Uterus (tissue), 4 donors: Measurements from ENCODE around the gene ZNF805. TPM values are rescaled to one million over a fixed set of nuclear protein-coding genes. Genes with fewer than 3 reads are reported as not detected.
A peak's percentile ranks its signal among the peaks of the same experiment; 100 is the strongest.

Source experiments
- DNase-seq, 2 donors: peaks; one replicate each; pipeline ENCODE4 v3.0.0-alpha.2; 2019 to 2020
- H3K27ac ChIP-seq, 2 donors: fragments of 200-600 bp; sonication (generic); 1 replicate in 1 of 2; 2 replicates in 1 of 2; pipeline ENCODE4 v1.5.1; 2016 to 2018
- H3K27me3 ChIP-seq, 2 donors: fragments of 200-600 bp; sonication (generic); one replicate each; pipeline ENCODE4 v1.5.1; 2018 to 2019; ENCODE audit warnings: control low read depth in 1 of 2
- H3K36me3 ChIP-seq, 2 donors: fragments of 200-600 bp; sonication (generic); one replicate each; pipeline ENCODE4 v1.5.1; 2019; ENCODE audit warnings: control low read depth in 1 of 2
- H3K4me1 ChIP-seq, 2 donors: fragments of 200-600 bp; sonication (generic); one replicate each; pipeline ENCODE4 v1.5.1; 2018 to 2019; ENCODE audit warnings: control low read depth in 1 of 2
- H3K4me3 ChIP-seq, 2 donors: fragments of 200-600 bp; sonication (generic); 1 replicate in 1 of 2; 2 replicates in 1 of 2; pipeline ENCODE4 v1.5.1; 2018 to 2019; ENCODE audit warnings: mild to moderate bottlenecking in 1 of 2
- H3K9me3 ChIP-seq, 2 donors: fragments of 200-600 bp; sonication (generic); one replicate each; pipeline ENCODE4 v1.5.1; 2019; ENCODE audit warnings: control low read depth in 1 of 2
- CTCF ChIP-seq, 4 experiments: fragments of 200-600 bp in 2 of 4; fragments of 450-650 bp in 2 of 4; sonication (generic) in 2 of 4; IDR thresholded peaks; one replicate each; pipeline ENCODE4 v1.5.1; 2016 to 2019; ENCODE audit warnings: antibody characterized with exemption in 4 of 4, mild to moderate bottlenecking in 2 of 4, moderate library complexity in 1 of 4
- POLR2A ChIP-seq, 2 donors: fragments of 450-650 bp; IDR thresholded peaks; one replicate each; pipeline ENCODE4 v1.6.1; 2016; ENCODE audit warnings: antibody characterized with exemption in 2 of 2, mild to moderate bottlenecking in 1 of 2, moderate library complexity in 1 of 2
- intact Hi-C: fragments of 100-400 bp; cut with DNase I; formaldehyde crosslinking; loops from one replicate; pipeline ENCODE4 v1.15.1; 2023; ENCODE audit warnings: low total_unique reads
- total RNA-seq, 4 donors: library from RNA; depleted of rRNA in 3 of 4; stranded (reverse); fragments of >200 nt in 3 of 4; gene quantifications; one replicate each; pipeline versions ENCODE4 v1.1.0 to v1.2.4, GENCODE V29; 2014 to 2023
- donor health status: DM: yes; HTN: yes; CAD: no.

ZNF805 gene
- total RNA-seq, 4 donors from 2014 or later, result 2.1 to 65.3 (median 18.9) TPM

- no peaks in the 10 kb centered on the region for H3K4me1 ChIP-seq
- intact Hi-C loops, result no loop called here
- TF ChIP-seq POLR2A (IDR thresholded peaks at IDR 0.05), result no peak
- TF ChIP-seq CTCF (IDR thresholded peaks at IDR 0.05), result no peak
- H3K27me3 ChIP-seq, result no peaks in the 10 kb centered on the region
- no peak for DNase-seq
- H3K9me3 ChIP-seq, result peaks cover 0 to 11% of the 10 kb centered on the region in 2 donors
- H3K27ac ChIP-seq, result no peak overlapping the region
- H3K36me3 ChIP-seq, result peaks cover 0 to 6% of the 10 kb centered on the region in 2 donors
- peak overlapping the region in 1 of 2 donors; percentile 100 for H3K4me3 ChIP-seq
These were observed 41.7 kb downstream of the ZNF805 start for GRCh38 chr19:57282011-57282643.

GRCh38 chr19:57288373-57288772 lies 47.9 kb downstream of the ZNF805 start:
- DNase-seq, result no peak
- TF ChIP-seq POLR2A (IDR thresholded peaks at IDR 0.05) (no peak), CTCF (IDR thresholded peaks at IDR 0.05) (no peak)
- Histone ChIP-seq H3K9me3 (peaks cover 3 to 74% of the 10 kb centered on the region in 2 donors), H3K27me3 (no peaks in the 10 kb centered on the region), H3K36me3 (peaks cover 4 to 6% of the 10 kb centered on the region in 2 donors), H3K4me1 (no peaks in the 10 kb centered on the region), H3K27ac (no peak overlapping the region), H3K4me3 (no peak overlapping the region)
- intact Hi-C loops, result no loop called here

- intact Hi-C loops, result no loop called here
- H3K27me3 ChIP-seq, result no peaks in the 10 kb centered on the region
- no peak overlapping the region for H3K27ac ChIP-seq
- H3K4me3 ChIP-seq, result no peak overlapping the region
- no peak for DNase-seq
- H3K9me3 ChIP-seq, result peaks cover 3 to 98% of the 10 kb centered on the region in 2 donors
- H3K36me3 ChIP-seq, result peaks cover 0 to 4% of the 10 kb centered on the region in 2 donors
- TF ChIP-seq POLR2A (IDR thresholded peaks at IDR 0.05) (no peak), CTCF (IDR thresholded peaks at IDR 0.05) (no peak)
- no peaks in the 10 kb centered on the region for H3K4me1 ChIP-seq
These were observed 50.5 kb downstream of the ZNF805 start for GRCh38 chr19:57290970-57291369.

GRCh38 chr19:57292547-57292946 lies 52.1 kb downstream of the ZNF805 start:
- no peaks in the 10 kb centered on the region for H3K27me3 ChIP-seq
- H3K27ac ChIP-seq, result no peak overlapping the region
- no peaks in the 10 kb centered on the region for H3K4me1 ChIP-seq
- intact Hi-C loops, result no loop called here
- no peak for TF ChIP-seq POLR2A (IDR thresholded peaks at IDR 0.05)
- TF ChIP-seq CTCF (IDR thresholded peaks at IDR 0.05), result no peak
- no peak overlapping the region for H3K4me3 ChIP-seq
- peaks cover 0 to 4% of the 10 kb centered on the region in 2 donors for H3K36me3 ChIP-seq
- no peak for DNase-seq
- peaks cover 3 to 92% of the 10 kb centered on the region in 2 donors for H3K9me3 ChIP-seq

- H3K9me3 ChIP-seq, result peaks cover 3 to 84% of the 10 kb centered on the region in 2 donors
These were observed 53.3 kb downstream of the ZNF805 start for GRCh38 chr19:57293719-57294118.

More at GRCh38 chr19:57293719-57294118, 53.3 kb downstream of the ZNF805 start:
- H3K4me3 ChIP-seq, result no peak overlapping the region
- H3K4me1 ChIP-seq, result no peaks in the 10 kb centered on the region
- H3K27me3 ChIP-seq, result no peaks in the 10 kb centered on the region
- no peak overlapping the region for H3K27ac ChIP-seq
- intact Hi-C loops, result no loop called here
- TF ChIP-seq POLR2A (IDR thresholded peaks at IDR 0.05), result no peak
- TF ChIP-seq CTCF (IDR thresholded peaks at IDR 0.05), result no peak
- no peaks in the 10 kb centered on the region for H3K36me3 ChIP-seq
- no peak for DNase-seq
